GM18508 (cell line): ENCODE data around the gene DZIP3.
"Not testable (repeated sequence)": the region's sequence is repeated elsewhere in the genome, so short reads cannot be mapped to it uniquely, and the experiment has no call there.

Experiments used
- ATAC-seq: cut with Tn5 transposase; IDR thresholded peaks from one replicate; pipeline ENCODE4 v1.9.1; 2021; ENCODE audit warnings: moderate number of reproducible peaks; ENCODE audit not compliant: insufficient read depth, unreplicated experiment

The DZIP3 gene

GRCh38 chr3:108599677-108600409 is 10.3 kb downstream of the DZIP3 start:
- no peak for ATAC-seq

- no peak for ATAC-seq
These were observed 12.9 kb downstream of the DZIP3 start for GRCh38 chr3:108602249-108602934.

DNA sequence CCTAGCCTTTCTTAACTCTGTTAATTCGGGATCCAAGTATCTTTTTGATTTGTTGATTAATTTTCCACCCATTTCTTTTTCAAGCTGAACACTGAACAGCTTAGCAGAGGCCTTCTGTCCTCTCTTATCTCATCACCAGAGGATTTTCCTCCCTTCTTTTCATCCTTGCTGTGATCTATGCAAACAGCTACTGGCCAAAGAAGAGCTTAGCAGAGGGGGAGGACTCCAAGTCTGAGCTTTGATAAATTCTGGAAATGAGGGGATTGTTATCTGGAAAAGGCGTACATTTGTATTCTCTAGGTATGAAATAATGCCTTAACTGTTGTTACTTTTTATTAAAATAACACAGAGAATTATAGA is 13.4 kb downstream of the DZIP3 start:
- no peak for ATAC-seq

GRCh38 chr3:108603691-108604090 is 14.2 kb downstream of the DZIP3 start:
- no peak for ATAC-seq

DNA sequence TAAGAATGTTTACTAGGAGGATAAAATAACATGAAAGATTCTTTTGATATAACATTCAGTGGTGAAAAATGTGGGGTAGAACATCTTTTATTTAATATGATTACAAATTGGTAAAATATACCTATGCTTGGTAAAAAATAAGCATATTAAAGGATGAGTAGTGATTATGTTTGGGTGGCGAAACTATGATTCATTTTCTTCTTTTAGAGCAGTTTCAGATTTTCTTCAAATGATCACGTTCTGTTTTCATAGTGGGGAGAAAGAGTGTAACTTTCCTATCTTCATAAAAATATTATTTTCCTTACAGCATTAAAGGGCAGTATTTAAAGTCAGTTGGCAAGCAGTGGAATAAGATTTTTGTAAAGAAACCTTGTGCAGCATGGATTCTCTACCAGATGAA is 15.5 kb downstream of the DZIP3 start:
- no peak for ATAC-seq

DNA sequence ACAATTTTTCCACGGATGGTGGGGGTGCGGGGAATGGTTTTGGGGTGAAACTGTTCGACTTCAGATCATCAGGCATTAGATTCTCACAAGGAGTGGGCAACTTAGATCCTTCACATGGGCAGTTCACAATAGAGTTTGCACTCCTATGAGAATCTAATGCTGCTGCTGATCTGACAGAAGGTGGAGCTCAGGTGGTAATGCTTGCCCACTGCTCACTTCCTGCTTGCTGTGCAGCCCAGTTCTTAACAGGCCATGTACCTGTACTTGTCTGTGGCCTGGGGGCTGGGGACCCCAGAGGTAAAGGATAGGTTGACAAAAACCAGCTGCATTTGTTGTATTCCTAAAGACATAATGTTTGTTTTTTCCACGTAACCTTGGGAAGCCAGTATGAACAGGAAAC is 16.0 kb downstream of the DZIP3 start:
- no peak for ATAC-seq

DNA sequence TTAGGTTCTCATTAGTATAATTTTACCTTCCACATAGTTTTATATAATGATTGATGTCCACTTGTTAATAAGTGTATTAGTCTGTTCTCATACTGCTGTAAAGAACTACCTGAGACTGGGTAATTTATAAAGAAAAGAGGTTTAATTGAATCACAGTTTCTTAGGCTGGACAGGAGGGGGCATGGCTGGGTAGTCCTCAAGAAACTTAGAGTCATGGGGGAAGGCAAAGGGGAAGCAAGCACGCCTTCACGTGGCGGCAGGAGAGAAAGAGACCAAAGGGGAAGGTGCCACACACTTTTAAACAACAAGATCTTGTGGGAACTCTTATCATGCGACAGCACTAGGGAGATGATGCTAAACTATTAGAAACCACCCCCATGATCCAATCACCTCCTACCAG is 19.2 kb downstream of the DZIP3 start:
- no peak for ATAC-seq

GRCh38 chr3:108610651-108611050 is 21.1 kb downstream of the DZIP3 start:
- no peak for ATAC-seq

GRCh38 chr3:108616090-108616489 is 26.6 kb downstream of the DZIP3 start:
- ATAC-seq = not testable (repeated sequence)

DNA sequence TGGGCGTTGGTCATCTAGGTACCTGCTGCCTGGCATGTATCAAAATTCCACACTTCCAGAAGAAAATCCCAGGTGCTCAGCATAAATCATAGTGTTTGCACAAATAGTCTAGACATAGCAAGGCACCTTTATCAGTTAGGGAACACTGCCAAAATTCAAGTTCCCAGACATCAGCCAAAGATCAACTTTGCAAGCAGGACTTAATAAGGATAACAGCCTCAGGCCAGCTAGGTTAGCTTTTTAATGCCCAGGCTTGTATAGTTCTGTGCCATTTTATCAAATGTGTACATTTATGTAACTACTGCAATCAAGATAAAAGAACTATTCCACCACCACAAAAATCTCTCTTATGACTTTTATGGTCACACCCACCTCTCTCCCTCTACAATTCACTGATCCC is 30.7 kb downstream of the DZIP3 start:
- ATAC-seq = no peak

DNA sequence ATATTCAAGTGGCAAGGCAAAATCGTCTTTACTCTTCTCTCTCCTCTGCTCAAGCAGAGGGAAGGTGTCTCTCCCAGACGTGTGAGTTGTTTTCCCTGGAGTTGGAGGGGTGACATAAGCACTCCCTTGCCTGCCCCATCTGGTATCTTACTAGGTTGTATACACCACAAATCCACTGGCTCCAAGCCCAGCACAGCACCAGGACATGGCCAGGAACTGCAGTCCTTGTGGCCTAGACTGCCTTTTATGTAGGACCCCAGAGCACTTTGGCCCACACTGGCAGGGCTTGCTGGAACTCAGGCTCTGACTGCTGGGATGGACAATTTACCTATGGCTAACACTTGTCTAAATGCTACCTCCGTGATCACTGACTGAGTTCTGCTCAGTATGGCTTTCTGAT is 34.0 kb downstream of the DZIP3 start:
- ATAC-seq = no peak

- ATAC-seq = no peak
These were observed 40.5 kb downstream of the DZIP3 start for GRCh38 chr3:108629974-108630373.

GRCh38 chr3:108642526-108642925 is 53.0 kb downstream of the DZIP3 start:
- ATAC-seq = no peak

GRCh38 chr3:108645364-108645763 is 55.8 kb downstream of the DZIP3 start:
- no peak for ATAC-seq

DNA sequence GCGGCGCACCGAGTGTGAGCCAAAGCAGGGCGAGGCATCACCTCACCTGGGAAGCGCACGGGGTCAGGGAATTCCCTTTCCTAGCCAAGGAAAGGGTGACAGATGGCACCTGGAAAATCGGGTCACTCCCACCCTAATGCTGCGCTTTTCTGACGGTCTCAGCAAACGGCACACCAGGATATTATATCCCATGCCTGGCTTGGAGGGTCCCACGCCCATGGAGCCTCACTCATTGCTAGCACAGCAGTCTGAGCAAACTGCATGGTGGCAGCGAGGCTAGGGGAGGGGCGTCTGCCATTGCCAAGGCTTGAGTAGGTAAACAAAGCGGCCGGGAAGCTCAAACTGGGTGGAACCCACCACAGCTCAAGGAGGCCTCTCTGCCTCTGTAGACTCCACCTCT is 66.1 kb downstream of the DZIP3 start:
- not testable (repeated sequence) for ATAC-seq

DNA sequence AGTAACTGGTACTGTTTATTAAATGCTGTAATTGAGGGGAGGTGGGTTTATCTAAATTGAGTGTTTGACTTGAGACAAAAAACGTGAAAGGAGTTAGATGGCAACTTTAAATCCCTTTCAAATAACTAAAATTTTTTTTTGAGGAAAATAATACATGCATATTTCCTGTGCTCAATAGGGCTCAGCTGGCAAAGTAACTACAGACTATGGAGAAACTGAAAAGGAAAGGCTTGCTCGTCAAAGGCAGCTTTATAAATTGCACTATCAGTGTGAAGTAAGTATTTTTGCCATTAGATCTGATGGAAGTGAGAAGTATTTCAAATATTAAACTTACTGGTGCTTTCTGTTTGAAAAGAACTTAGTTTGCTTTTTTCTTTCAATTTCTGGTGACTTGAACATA is 72.2 kb downstream of the DZIP3 start:
- no peak for ATAC-seq

DNA sequence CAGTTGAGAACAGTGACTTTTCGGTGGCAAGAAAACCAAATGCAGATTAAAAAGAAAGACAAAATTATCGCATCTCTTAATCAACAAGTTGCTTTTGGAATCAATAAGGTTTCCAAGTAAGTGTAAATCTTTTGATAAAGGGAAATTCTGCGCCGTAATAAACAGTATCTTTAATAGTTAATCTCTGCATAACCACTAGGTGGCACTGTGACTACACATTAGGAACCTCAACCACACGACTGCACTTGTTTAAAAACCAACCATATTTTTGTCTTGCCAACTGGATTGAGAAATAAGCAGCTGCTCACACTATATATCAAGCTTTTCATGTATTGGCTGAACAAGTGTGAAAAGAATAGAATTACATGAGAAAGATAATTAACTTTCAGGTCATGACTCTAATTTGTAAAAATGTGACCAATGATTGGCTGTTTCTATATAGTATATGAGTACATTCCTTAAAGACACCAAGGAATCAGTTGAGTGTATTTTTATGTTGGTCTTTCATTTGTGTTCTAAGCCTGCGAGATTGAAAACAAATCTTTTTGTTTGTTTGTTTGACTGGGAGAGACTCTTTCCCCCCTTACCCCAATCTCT is 72.7 kb downstream of the DZIP3 start:
- peak; percentile 68 for ATAC-seq

DNA sequence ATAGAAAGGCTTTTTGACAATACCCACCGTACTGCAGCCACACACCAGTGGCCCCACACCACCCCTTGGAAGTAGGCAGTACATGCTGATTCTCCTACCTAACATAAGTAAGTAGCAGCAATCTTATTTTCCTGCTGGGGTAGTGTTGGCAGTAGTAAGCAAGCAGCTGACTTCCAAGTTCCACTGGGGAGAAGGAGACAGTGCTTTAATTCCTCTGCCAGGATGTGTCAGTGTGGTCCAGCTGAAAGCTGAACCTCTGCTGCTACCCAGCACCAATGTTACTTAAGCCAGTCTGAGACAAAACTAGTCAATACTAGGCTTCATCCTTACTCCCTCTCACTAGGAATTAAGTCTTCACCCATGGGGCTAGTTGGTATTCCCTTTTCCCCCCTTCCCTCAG is 74.7 kb downstream of the DZIP3 start:
- ATAC-seq = no peak

- ATAC-seq = no peak
These were observed 77.8 kb downstream of the DZIP3 start for GRCh38 chr3:108667312-108667711.

DNA sequence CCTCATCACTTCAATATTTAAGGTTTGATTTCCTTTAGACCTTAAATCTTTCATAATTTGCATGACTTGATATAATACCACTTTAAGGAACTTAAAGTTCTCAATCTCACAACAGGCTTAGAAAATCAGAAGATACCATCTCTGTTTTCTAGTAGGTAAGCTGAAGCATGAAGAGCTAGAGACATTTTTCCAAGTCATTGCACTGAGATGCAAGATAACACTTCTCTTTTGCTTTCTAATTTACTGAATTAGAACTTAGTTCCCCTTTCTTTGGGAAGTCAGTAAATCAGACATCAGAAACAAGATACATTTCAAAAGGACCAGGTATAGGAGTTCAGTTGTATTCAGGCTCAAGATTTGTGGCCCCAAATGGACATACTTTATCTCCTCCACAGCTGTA is 79.7 kb downstream of the DZIP3 start:
- no peak for ATAC-seq

DNA sequence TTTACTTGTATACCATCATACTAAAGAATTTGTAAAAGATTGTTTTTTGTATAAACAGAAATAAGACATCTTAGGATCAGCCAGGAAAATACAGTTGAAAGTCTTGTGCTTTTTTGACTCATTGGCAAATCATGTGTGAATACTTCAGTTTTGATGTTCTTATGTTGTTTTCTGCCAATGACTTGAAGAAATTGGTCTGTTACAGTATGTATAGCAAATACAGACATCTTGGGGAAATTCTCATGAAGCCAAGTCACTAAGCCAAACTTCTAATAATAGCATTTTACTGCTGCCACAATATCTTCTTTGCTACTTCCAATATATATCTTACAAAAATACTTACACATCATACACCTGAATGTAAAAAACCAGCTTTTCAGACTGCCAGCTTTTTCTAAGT is 83.2 kb downstream of the DZIP3 start:
- ATAC-seq = no peak
